Stimulated activated naive CD4-positive, alpha-beta T cell (primary cell): ENCODE measurements around the gene NR1I3.

Experiments
- DNase-seq, 6 experiments: peaks; one replicate each; lab custom pipeline; 2025; lab: John Stamatoyannopoulos, UW

NR1I3 gene

GRCh38 chr1:161218301-161219077, 19.5 kb downstream of the NR1I3 start:
- peak in 4 of 6 experiments; percentile 18 to 75 (median 54) for DNase-seq

- no peak for DNase-seq
Observed at GRCh38 chr1:161217831-161218230, 20.2 kb downstream of the NR1I3 start.

GRCh38 chr1:161216945-161217712, 20.9 kb downstream of the NR1I3 start:
- DNase-seq = no peak

GRCh38 chr1:161215076-161215475, 22.9 kb downstream of the NR1I3 start, which contains the start of gene FCER1G:
Gene FCER1G, plus strand, starts transcription at chr1:161215295. Its CDS starts 27 bp downstream, at chr1:161215322.
- DNase-seq = no peak

- DNase-seq = no peak
Observed at GRCh38 chr1:161214369-161214768, 23.6 kb downstream of the NR1I3 start.

- peak; percentile 50 to 76 (median 72) for DNase-seq
Observed at GRCh38 chr1:161209790-161210409, 28.1 kb downstream of the NR1I3 start.

GRCh38 chr1:161207173-161207572, 30.8 kb downstream of the NR1I3 start:
- no peak for DNase-seq

GRCh38 chr1:161206411-161207140, 31.4 kb downstream of the NR1I3 start:
- DNase-seq = no peak

GRCh38 chr1:161201836-161202712, 35.9 kb downstream of the NR1I3 start, which contains the start of gene NDUFS2:
Gene NDUFS2, plus strand, starts transcription at chr1:161202367. Its CDS starts 19 bp downstream, at chr1:161202386.
- DNase-seq = peak; percentile 85 to 95 (median 93)

- DNase-seq = no peak
Observed at GRCh38 chr1:161200992-161201835, 36.8 kb downstream of the NR1I3 start.

GRCh38 chr1:161200421-161200991, 37.5 kb downstream of the NR1I3 start:
- peak in 1 of 6 experiments; percentile 24 for DNase-seq

GRCh38 chr1:161199506-161200139, 38.4 kb downstream of the NR1I3 start:
- no peak for DNase-seq

GRCh38 chr1:161198897-161199431, 39.0 kb downstream of the NR1I3 start, which contains the start of gene ADAMTS4:
Gene ADAMTS4, minus strand, starts transcription at chr1:161199054. Its CDS starts 427 bp downstream, at chr1:161198627.
- DNase-seq = no peak

- DNase-seq = no peak
Observed at GRCh38 chr1:161198194-161198896, 39.7 kb downstream of the NR1I3 start.

- no peak for DNase-seq
Observed at GRCh38 chr1:161197560-161198193, 40.3 kb downstream of the NR1I3 start.

GRCh38 chr1:161196521-161197451, 41.2 kb downstream of the NR1I3 start:
- no peak for DNase-seq
